ENCODE results near the gene MAD1L1. TPM values are rescaled to one million over a fixed set of nuclear protein-coding genes. Genes with fewer than 3 reads are reported as not detected.

Gene MAD1L1
- total and polyA plus RNA-seq, 2 of the 8 experiments (the other 6 are each of a cell fraction or from before 2014, with no cell fraction given), result 40.4 to 44.6 TPM

- TF ChIP-seq CHD7 (IDR thresholded peaks at IDR 0.05; ENCODE audit: insufficient replicate concordance, low read length), result no peak
Measured at GRCh38 chr7:1978656-1979590, 253.8 kb downstream of the MAD1L1 start (continued).
